ENCODE data around the gene RBBP9.
A peak's percentile ranks its signal among the peaks of the same experiment; 100 is the strongest.

RBBP9 gene

DNA sequence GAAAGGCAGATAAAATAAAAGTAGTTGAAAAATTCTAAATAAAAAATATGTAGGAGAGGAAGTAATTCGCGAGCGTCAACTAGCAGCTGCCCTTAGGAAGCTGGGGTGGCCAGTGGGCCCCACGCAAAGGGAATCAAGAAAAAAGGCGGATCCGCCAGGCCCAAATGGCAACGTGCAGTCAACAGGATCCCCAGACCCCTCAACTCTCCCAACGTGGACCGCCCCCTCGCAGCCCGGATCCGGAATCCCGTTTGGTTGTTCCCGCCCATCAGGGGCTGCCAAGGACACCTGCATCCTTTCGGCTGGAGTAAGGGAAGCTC lies 30.5 kb downstream of the RBBP9 start:
- no peaks in the 10 kb centered on the region for H3K27me3 Mint-ChIP-seq
- H3K9me3 Mint-ChIP-seq = no peaks in the 10 kb centered on the region
- DNase-seq = no peak
- peak; percentile 8 for ATAC-seq
- H3K27ac Mint-ChIP-seq = peak overlapping the region; percentile 97 to 99
- H3K4me3 Mint-ChIP-seq = peak overlapping the region; percentile 92 to 98
- H3K4me1 Mint-ChIP-seq = peaks cover 35% of the 10 kb centered on the region

DNA sequence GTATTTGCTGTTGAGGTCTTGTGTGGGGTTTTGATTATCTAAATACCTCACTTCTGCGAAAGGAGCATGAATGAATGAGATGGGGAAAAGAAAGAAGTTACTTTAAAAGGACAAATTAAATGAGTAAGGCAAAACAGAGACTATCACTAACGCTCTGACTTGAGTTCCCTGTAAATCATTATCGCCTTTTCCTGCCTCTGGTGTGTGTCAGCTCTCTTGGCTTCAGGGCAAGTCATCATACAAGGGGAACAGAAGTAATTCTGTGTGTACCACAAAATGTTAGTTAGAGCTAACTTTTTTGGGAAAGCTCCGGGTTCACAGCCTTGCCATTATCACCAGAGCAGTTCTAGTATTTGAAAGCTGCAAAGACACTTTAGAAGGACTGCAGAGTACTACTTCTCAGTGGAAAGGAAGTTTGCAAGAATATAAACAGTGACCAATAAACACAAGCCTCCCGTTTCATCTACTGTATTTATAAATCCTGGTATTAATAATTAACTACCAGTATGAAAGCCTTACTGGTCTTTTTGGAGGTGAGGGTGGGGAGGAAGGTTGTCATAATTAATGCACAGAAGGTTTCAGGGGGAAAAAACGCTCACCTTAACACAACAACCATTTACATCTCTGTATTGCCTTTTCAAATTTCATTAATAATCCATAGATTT lies 31.4 kb downstream of the RBBP9 start:
- Mint-ChIP-seq H3K4me1 (peaks cover 35% of the 10 kb centered on the region), H3K27ac (no peak overlapping the region), H3K27me3 (no peaks in the 10 kb centered on the region), H3K9me3 (no peaks in the 10 kb centered on the region), H3K4me3 (peak overlapping the region; percentile 92 to 98)
- ATAC-seq (no peak), DNase-seq (no peak)

DNA sequence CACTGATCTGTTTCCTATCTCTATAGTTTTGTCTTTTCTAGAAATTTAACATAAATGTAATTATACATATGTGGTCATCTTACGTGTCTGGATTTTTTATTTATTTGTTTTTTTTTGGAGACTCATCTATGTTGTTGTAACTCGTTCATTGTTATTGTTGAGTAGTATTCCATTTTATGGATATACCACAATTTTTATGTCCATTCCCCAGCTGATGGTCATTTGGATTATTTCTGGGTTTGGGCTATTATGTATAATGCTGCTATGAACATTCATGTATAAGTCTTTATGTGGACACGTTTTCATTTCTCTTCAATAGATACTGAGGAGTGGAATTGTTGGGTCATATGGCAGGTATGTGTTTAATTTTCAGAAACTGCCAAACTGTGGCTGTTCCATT lies 40.4 kb downstream of the RBBP9 start:
- Mint-ChIP-seq H3K4me3 (no peak overlapping the region), H3K27ac (no peak overlapping the region), H3K9me3 (peaks cover 0 to 6% of the 10 kb centered on the region in 2 donors), H3K27me3 (no peaks in the 10 kb centered on the region), H3K4me1 (no peaks in the 10 kb centered on the region)
- no peak for DNase-seq
- no peak for ATAC-seq

DNA sequence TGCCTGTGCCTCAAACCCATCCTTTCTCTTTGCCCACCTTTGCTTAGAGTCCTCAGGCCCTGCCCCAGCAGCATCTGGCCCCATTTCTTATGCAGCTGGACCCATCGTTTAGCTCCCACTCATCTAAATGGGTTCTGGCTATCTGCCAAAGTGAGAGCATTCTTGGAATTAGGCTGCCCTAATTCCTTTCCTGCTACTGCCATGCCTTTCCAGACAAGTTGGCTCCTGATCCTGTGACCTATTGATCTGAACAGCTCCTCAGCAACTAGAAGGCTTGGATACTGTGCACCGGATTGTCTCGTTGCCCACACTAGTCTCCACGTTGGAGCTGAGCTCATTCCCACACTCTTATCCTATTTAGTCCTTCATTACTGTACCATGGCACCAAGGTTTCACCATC lies 53.1 kb downstream of the RBBP9 start:
- DNase-seq (no peak), ATAC-seq (no peak)
- no peak overlapping the region for H3K4me3 Mint-ChIP-seq
- H3K27me3 Mint-ChIP-seq = no peaks in the 10 kb centered on the region
- H3K9me3 Mint-ChIP-seq = no peaks in the 10 kb centered on the region
- H3K27ac Mint-ChIP-seq = no peak overlapping the region
- H3K4me1 Mint-ChIP-seq = no peaks in the 10 kb centered on the region

DNA sequence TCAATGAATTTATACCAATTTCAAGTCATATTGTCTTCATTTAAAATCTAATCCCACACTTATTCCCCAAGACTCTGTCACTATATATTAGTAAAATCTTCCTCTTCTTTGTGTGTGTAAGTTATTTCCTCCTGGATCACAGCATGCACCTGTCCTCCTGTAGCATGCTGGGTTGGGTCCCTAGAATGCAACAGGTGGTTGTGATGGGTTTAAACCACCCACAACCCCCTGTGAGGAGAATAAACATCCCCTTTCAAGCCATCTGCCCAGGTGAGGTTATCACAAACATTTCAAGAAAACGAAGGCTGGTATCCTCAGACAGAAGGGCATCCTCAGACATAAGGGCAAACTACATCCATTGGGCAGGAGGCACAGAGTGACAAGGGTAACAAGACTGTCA lies 56.6 kb downstream of the RBBP9 start:
- ATAC-seq = no peak
- H3K4me1 Mint-ChIP-seq = no peaks in the 10 kb centered on the region
- no peak overlapping the region for H3K4me3 Mint-ChIP-seq
- DNase-seq = no peak
- no peaks in the 10 kb centered on the region for H3K27me3 Mint-ChIP-seq
- no peak overlapping the region for H3K27ac Mint-ChIP-seq
- no peaks in the 10 kb centered on the region for H3K9me3 Mint-ChIP-seq

DNA sequence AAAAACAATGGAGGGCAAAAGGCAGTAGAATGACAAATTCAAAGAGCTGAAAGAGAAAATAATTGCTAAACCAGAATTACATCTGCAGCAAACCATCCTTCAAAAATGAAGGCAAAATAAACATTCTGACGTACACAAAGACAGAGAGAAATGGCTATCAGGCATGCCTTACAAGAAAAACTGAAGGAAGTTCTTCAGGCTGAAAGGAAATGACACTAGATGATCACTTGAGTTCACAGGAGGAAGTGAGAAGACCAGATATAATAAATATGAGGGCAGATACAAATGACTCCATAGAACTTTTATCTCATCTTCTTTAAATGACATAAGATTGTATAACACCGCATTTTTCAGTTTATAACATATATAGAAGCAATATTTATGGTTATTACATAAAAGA lies 60.2 kb downstream of the RBBP9 start:
- ATAC-seq (no peak), DNase-seq (no peak)
- no peaks in the 10 kb centered on the region for H3K27me3 Mint-ChIP-seq
- H3K27ac Mint-ChIP-seq = no peak overlapping the region
- no peaks in the 10 kb centered on the region for H3K4me1 Mint-ChIP-seq
- no peaks in the 10 kb centered on the region for H3K9me3 Mint-ChIP-seq
- H3K4me3 Mint-ChIP-seq = no peak overlapping the region
